CD4-positive, alpha-beta T cell treated with Interleukin-12 subunit alpha and Interleukin-12 subunit beta, for 1 hour (primary cell): ENCODE data around the gene WDR87.
A peak's percentile ranks its signal among the peaks of the same experiment; 100 is the strongest.
"Not testable (repeated sequence)": the region's sequence is repeated elsewhere in the genome, so short reads cannot be mapped to it uniquely, and the experiment has no call there.

Experiments
- DNase-seq: peaks from one replicate; pipeline ENCODE4 v3.0.0-alpha.2; 2020

The WDR87 gene

GRCh38 chr19:37874784-37875183 lies 31.6 kb downstream of the WDR87 start:
- no peak for DNase-seq

GRCh38 chr19:37872383-37872782 lies 34.0 kb downstream of the WDR87 start:
- DNase-seq = no peak

DNA sequence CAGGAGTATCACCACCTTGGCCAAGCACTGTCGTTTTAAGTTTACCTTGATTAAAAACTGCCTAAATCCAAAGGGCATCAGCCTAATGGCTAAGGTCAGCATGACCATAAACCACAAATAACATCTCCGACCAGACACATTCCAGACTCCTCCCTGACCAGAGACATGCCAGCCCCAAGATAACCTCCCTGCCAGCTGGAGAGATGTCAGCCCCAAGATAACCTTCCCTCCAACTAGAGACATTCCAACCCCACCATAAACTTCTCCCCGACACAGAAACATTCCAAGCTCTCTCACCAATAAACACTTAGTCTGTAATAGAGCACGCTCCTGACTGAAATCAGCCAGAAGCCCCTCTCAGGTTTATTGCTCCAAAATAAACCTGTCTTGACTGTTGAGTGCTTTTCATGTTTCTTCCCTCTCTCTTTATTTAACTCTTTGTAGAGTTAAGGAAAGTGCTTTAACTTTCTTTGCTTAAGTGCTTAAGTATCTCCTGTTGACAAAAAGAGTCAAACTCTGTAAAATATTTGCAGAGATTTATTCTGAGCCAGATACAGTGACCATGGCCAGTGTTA lies 36.5 kb downstream of the WDR87 start:
- no peak for DNase-seq

GRCh38 chr19:37867831-37868230 lies 38.6 kb downstream of the WDR87 start:
- no peak for DNase-seq

DNA sequence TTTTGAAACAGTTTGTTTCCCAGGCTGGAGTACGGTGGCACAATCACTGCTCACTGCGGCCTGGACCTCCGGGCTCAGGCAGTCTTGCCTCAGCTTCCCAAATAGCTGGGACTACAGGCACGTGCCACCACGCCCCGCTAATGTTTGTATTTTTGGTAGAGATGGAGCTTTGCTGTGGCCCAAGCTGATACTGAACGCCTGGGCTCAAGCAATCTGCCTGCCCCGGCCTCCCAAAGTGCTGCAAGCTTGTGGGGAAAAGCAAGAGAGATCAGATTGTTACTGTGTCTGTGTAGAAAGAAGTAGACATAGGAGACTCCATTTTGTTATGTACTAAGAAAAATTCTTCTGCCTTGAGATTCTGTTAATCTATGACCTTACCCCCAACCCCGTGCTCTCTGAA lies 40.5 kb downstream of the WDR87 start:
- DNase-seq = not testable (repeated sequence)

DNA sequence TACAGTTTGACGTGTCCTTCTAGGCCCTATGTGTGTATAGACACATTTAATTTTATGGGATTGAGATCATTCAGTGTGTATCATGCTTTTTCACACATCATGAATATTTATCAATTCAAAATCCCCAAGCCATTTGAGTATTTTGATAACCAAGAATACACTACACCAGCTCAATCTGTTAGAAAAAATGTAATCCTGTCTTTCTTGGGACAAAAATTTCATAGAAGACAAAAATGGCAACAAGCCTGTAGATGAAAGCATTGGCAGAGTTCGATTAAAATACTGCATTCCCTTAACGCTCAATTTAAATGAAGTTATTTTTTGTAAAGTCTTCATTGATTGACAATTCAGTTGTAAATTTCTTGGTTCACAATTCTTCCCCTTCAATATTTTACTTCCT lies 41.9 kb downstream of the WDR87 start:
- DNase-seq = no peak

DNA sequence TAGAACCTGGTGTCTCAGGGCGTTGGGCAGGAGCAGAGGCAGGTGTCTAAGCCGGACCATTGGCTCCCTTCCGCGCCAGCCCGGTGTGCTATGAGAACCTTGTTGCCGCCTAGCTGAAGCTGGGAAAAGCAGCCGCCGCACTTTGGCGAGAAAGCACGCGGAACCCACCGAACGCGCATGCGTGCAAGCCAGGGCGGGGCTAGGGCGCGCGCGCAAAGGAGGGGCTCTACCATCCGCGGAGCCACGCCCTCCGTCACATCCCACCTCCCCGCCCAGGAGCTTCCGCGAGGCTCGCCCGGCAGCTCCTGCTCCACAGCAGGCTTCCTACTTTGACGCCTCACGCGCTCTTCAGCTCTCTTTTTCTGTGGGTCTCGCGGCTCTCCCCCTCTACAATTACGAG lies 51.3 kb downstream of the WDR87 start:
- peak; percentile 21 for DNase-seq

GRCh38 chr19:37845932-37846331 lies 60.5 kb downstream of the WDR87 start:
- no peak for DNase-seq
